ENCODE results near the gene ADGRE2.

GRCh38 chr19:14775869-14776586 lies 2.3 kb downstream of the ADGRE2 start:
- TF ChIP-seq CTCF (IDR thresholded peaks at IDR 0.05): no peak
- TF ChIP-seq POLR2AphosphoS5 (IDR thresholded peaks at IDR 0.05; ENCODE audit: low read depth, low read length): no peak
- TF ChIP-seq REST (IDR thresholded peaks at IDR 0.05; ENCODE audit: insufficient read depth in 1 of 2, low read depth in 2 of 2, low read length in 1 of 2): no peak
- TF ChIP-seq SIN3A (IDR thresholded peaks at IDR 0.05; ENCODE audit: borderline replicate concordance, insufficient read depth, low read depth, low read length): no peak

All from Panc1 (cell line).